Measurements from ENCODE around the gene NDP.

The NDP gene, protein sequence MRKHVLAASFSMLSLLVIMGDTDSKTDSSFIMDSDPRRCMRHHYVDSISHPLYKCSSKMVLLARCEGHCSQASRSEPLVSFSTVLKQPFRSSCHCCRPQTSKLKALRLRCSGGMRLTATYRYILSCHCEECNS

GRCh38 chrX:43973249-43974099 lies at the start of gene NDP:
Gene NDP, minus strand, starts transcription at chrX:43973390. Its CDS starts 14,745 bp downstream, at chrX:43958645.
- no peak for DNase-seq (ENCODE audit: low spot score)

DNA sequence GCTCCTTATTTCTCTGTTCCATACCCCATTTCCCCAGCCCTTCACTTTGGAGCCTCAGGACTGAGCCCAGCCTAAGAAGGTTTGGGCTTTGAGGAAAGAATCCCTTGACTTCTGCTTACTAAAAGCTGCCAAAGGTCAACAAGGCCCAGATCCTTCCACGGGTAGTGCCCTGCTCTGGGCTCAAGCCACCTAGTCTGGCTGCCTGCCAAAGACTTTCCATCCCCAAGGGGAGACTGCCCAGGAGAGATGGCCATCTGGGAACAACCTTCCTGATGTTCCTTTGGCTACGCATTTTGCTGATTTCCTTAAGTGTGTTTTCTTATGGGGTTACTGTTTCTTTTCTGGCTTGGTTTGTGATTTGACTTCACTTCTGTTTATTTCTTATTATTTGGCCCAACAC lies 49.8 kb upstream of the NDP start:
- DNase-seq (ENCODE audit: low spot score) = no peak

DNA sequence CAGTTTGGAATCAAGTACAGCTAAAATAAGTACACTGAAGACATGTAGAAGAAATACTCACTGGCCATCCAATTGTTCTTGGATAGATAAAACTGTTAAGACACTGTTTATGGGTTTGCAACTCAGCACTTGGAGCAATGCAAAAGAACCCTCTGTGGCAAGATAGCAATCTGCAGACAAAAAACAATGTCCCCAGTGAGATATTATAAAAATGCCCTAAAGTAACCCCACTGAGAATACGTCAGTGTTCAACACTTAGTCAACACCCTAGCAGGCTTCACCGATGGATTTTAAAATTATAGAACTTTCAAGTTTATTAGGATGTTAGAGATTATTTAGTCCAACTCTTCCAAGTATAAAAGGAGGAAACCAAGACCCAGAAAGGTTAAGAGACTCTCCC lies 47.5 kb upstream of the NDP start:
- DNase-seq (ENCODE audit: low spot score) = no peak

DNA sequence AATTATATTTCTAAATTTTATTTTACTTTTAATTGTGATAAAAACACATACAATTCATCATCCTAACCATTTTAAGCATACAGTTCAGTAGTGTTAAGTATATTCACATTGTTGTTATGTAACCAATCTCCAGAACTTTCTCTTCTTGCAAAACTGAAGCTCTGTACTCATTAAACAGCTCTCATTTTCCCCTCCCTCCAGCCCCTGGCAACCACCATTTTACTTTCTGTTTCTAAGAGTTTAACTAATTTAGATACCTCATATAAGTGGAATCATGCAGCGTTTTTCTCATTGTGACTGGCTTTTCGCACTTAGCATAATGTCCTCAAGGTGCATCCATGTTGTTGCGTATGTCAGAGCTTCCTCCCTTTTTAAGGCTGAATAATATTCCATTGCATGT lies 46.7 kb upstream of the NDP start:
- no peak for DNase-seq (ENCODE audit: low spot score)

DNA sequence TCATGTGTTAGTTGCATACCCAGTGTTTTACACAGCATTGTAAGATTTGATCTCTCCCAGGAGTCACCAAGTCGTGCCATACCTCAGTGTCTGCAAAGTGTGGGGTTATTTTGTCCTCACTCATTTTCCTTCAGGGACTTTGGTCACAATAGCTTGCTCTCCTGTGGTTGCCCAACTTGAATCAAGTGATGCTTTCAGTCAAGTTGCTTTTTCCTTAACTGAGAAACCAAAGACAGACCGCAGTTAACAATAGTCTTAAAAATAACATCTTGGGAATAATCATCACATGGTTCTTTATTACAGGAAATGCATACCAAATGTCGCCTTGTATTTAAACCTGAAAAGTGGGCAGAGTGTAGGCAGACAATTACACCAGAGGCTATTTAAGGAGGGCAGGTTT lies 44.5 kb upstream of the NDP start:
- no peak for DNase-seq (ENCODE audit: low spot score)

DNA sequence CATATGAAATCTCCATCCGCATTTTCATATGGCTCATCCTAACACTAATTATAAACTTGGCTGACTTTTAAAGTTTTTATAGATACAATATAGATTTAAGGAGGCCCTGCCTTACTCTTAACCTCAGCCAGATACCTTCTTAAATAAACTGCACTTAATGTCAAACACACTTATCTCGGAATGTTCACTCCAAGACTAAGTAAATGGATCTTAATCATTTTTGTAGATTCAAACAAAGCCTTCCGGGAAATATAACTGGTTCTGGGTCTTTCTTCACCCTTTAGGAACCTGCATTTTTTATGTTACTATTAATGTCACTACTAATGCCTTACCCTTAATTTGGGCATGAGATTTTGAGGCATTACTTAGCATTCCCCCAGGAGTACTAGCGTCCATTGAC lies 43.7 kb upstream of the NDP start:
- DNase-seq (ENCODE audit: low spot score) = no peak

DNA sequence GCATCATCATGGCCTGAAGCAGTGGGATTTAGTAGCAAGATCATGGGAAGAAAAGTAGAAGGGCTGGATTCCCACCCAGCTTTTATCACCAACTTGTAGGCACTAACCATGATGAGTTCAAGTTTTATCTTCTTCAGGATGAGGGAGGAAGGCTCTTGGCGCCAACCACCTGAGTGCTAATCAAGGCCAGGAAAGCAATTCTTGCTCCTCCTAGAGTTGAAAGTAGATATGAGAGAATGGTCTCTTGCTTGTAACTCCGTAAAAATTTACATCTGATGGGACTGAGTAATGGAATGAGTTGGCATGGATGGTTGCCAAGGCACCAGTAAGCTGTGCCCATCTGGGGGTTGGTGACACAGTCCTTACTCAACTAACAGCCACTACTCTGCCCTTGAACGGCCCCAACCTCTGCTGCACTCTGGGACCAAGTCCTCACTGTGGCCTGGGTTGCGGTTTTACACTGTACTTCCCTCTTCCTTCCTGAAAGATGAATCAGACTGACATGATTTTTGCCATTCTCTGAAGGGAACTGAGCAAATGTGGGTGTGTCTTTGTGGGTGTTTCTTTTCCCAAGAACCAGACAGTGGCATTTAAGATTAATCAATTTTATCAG lies 39.4 kb upstream of the NDP start:
- no peak for DNase-seq (ENCODE audit: low spot score)

DNA sequence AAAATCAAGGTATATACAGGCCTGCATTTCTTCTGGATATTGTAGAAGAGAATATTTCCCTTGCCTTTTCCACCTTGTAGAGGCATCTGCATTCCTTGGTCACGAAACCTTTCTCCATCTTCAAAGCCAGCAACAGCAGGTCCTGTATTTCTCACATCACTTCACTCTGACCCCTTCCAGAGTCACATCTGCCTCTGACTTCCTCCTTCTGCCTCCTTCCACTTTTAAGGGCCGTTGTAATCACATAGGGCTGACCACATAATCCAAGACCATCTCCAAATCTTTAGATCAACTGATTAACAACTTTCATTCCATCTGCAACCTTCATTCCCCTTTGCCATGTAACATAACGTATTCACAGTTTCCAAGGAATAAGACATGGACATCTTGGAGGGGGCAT lies 38.3 kb upstream of the NDP start:
- DNase-seq (ENCODE audit: low spot score) = no peak

GRCh38 chrX:44010626-44011025 lies 37.4 kb upstream of the NDP start:
- DNase-seq (ENCODE audit: low spot score) = no peak

DNA sequence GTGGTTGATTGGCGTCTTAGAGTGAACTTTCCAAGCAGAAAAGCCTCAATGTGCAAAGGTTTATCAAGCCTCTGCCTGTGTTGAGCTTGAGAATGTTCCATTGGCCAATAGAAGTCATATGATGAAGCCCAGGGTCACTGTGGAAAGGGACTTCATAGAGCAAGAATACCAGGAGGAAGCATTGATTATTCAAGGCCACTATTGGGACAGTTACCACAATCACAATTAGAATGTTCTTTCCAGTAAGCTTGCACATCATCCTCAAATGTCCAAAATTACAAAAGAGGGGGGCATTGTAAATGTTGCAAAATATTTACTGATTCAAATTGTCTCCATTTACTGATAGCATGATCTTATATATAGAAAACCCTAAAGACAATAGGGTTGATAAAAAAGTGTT lies 32.9 kb upstream of the NDP start:
- no peak for DNase-seq (ENCODE audit: low spot score)

DNA sequence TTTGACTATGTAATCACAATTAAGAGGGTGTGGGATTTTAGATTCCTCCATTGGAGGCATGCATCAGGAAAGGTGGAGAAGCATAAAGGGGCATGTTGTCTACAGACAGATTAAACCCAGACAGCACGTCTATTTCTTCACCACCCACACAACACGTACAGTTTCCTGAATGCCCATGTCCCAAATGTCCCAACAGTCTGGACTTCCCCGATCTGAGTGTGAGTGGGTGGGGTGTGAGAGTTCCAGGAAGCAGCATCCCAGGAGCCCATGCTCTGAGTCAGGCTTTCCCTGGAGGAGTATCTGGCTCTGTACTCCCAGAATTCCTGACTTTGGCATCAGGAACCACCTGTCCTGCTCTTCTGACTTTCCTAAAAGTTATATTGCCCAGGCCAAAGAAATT lies 30.8 kb upstream of the NDP start:
- no peak for DNase-seq (ENCODE audit: low spot score)

- DNase-seq (ENCODE audit: low spot score) = no peak
These were observed 29.4 kb upstream of the NDP start for GRCh38 chrX:44002567-44002966.

DNA sequence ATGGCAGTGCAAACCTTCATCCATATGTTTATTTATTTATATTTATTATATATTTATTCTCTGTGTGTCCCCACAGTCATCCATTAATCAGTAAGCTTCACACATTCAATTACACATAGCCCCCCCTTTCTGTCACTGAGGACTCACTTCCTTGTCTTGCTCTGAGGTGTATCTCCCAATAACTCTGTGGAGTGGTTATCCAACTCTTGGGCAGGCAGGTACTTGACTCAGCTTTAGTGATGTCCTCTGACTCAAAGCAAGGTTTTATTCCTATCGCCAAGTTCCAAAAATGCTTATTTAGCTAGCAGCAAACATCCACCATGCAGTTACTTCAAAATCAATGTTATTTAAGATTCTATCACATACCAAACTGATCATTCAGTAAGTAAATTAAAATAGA lies 25.2 kb upstream of the NDP start:
- no peak for DNase-seq (ENCODE audit: low spot score)

DNA sequence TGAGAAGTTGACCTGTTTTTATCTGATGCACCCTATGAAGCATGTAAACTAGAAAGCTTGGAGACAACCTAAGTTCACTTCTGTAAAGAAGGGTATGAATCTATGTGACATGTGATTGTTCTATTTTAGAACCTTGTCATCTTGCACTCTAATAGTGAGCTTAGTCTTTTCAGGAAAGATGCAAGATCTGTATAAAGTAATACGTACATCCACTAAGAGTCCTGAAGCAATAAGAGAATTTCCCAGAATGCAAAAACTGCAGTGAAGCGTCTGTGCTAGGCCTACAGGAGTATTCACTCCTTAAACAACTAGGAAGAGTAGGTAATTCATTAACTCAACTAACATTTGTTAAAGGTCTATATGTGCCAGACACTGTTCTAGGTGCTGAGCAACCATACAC lies 23.3 kb upstream of the NDP start:
- DNase-seq (ENCODE audit: low spot score) = no peak

DNA sequence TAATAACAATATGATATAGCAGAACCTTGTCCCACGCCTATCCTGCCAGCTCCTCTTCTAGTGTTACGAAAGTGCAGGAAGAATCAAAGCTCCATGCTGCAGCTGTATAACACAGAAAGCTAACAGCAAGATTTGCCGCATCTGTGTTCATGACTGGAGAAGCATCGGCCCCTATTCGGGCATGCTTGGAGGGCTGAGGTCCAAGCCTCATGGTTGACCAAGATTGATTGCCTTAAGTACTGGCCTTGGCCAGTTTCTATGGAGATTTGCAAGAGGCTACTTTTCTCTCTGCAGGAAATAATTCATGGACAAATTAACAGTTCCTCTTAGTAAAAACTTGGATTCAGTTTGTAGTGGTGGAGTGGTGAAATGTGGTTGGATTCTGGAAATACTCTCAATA lies 12.9 kb upstream of the NDP start:
- no peak for DNase-seq (ENCODE audit: low spot score)

- DNase-seq (ENCODE audit: low spot score) = no peak
These were observed 12.3 kb upstream of the NDP start for GRCh38 chrX:43985511-43985910.

DNA sequence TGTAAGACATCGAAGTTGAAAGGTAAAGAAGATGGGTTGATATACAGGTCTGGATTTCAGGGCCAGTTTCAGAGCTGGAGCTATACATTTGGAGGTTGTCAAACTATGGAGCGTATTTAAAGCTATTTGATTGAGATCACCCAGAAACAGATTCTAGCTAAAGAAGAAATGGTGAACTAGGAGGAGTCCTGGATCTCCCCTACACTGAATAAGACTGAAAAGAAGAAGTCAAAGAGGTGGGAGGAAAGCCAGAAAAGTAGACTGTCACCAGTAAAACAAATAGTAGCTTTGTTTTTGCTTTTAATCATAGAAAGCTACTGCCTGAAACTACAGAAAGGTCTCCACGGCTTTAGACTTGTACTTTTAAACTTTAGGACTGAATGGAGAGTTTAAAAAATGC lies 5.0 kb upstream of the NDP start:
- no peak for DNase-seq (ENCODE audit: low spot score)

GRCh38 chrX:43976205-43976604 lies 3.0 kb upstream of the NDP start:
- no peak for DNase-seq (ENCODE audit: low spot score)

GRCh38 chrX:43975796-43976195 lies 2.6 kb upstream of the NDP start:
- no peak for DNase-seq (ENCODE audit: low spot score)

- no peak for DNase-seq (ENCODE audit: low spot score)
These were observed 1.7 kb upstream of the NDP start for GRCh38 chrX:43974741-43975465.

DNA sequence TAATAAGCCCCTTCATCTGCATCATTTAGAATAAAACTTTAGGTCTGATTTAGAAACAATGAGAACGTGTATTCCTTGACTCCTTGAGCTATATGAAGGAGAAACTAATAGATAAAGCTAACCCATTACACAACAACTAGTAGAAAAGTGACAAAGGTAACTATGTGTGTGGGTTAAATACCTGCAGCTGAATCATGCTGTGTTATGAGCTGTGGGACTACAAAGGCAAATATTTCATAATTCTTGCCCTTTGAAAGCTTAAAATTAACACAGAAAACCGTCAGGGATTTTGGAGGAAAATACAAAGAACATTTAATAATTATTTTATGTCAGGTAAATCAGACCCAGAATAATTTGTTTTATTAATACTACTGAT lies 898 bp upstream of the NDP start:
- DNase-seq (ENCODE audit: low spot score) = no peak

DNA sequence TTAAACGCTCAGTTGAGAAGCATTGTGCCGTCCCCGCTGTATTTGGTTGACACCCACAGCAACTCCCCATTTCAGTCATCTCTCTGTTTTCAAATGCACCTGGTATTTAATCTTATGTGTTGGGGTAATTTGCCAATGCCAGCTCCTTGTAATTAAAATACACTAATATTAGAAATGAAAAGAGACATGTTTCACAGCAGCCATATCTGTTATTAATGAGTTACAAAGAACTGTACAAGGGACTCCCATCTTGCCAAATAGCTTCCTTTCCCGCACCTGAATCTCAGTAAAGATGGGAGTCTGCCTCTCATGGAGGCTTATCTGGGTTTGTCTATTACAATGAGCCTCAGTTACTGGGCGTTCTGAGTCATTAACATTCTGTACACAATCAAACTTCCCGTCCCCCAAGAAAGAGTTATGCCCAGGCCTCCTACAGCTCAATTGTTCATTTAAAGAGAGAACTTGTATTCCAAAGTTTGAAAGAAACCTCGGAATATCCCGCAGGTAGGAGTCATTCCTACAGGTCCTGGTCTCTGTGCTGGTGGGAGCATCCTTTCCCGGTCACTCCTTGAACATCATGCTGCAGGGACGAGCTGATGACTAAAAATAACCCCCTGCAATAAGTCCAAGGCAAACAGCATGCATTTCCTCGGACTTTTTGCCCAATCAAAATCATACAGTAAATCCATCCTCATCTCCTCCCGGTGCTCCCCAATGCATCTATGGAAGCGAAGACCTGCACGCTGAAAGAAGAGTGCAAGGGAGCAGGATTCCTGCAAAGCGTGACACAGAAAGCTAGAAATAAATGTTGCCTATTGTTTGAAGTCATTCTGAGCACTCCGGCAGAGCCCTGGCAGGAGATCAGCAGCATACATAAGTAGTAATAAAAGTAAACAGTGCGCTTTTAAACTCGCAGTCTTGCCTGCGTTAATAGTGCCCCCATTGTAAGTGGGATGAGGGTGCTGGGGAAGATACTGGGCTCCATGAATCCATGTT lies 926 bp downstream of the NDP start:
- no peak for DNase-seq (ENCODE audit: low spot score)

Data from HuH-7.5 (cell line).